Nephron progenitor cell (in vitro differentiated cells): ENCODE measurements around the gene THSD4.

Source experiments
- DNase-seq: peaks from one replicate; pipeline ENCODE4 v3.0.0; 2021
- H3K27ac Mint-ChIP-seq: 2 replicates; pipeline ENCODE4 v1.8.0; 2021; ENCODE audit warnings: mild to moderate bottlenecking, moderate library complexity, mixed read lengths
- H3K27me3 Mint-ChIP-seq: 2 replicates; pipeline ENCODE4 v1.8.0; 2021; ENCODE audit warnings: mild to moderate bottlenecking, low read depth, mixed read lengths; ENCODE audit not compliant: poor library complexity
- H3K36me3 Mint-ChIP-seq: 2 replicates; pipeline ENCODE4 v1.8.0; 2021; ENCODE audit warnings: low read depth, mixed read lengths
- H3K4me1 Mint-ChIP-seq: 2 replicates; pipeline ENCODE4 v1.8.0; 2021; ENCODE audit warnings: mixed read lengths
- H3K4me3 Mint-ChIP-seq: 2 replicates; pipeline ENCODE4 v1.8.0; 2021; ENCODE audit warnings: mild to moderate bottlenecking, moderate library complexity, mixed read lengths
- H3K9me3 Mint-ChIP-seq: 2 replicates; pipeline ENCODE4 v1.8.0; 2021; ENCODE audit warnings: mild to moderate bottlenecking, moderate library complexity, mixed read lengths
- CTCF ChIP-seq: fragments of 200-600 bp; sonication (generic); IDR thresholded peaks from 2 replicates; pipeline ENCODE4 v1.5.0; 2021; ENCODE audit warnings: antibody characterized with exemption

The THSD4 gene

GRCh38 chr15:71658827-71659729, 543.8 kb downstream of the THSD4 start:
- H3K27ac Mint-ChIP-seq: no peak overlapping the region
- TF ChIP-seq CTCF: no peak

GRCh38 chr15:71659730-71660067, 544.4 kb downstream of the THSD4 start:
- no peak overlapping the region for H3K27ac Mint-ChIP-seq
- H3K4me3 Mint-ChIP-seq: no peak overlapping the region
- TF ChIP-seq CTCF: no peak
- peaks cover 3% of the 10 kb centered on the region for H3K27me3 Mint-ChIP-seq
- H3K36me3 Mint-ChIP-seq: no peaks in the 10 kb centered on the region
- peaks cover 21% of the 10 kb centered on the region for H3K4me1 Mint-ChIP-seq
- H3K9me3 Mint-ChIP-seq: peaks cover 3% of the 10 kb centered on the region
- DNase-seq: no peak

More at GRCh38 chr15:71658827-71659729, 543.8 kb downstream of the THSD4 start:
- H3K9me3 Mint-ChIP-seq: no peaks in the 10 kb centered on the region
- H3K4me3 Mint-ChIP-seq: no peak overlapping the region
- DNase-seq: no peak
- H3K4me1 Mint-ChIP-seq: peaks cover 27% of the 10 kb centered on the region
- H3K36me3 Mint-ChIP-seq: no peaks in the 10 kb centered on the region
- H3K27me3 Mint-ChIP-seq: peaks cover 3% of the 10 kb centered on the region

- H3K4me1 Mint-ChIP-seq: peaks cover 13% of the 10 kb centered on the region
- DNase-seq: no peak
- H3K27ac Mint-ChIP-seq: no peak overlapping the region
- peaks cover 11% of the 10 kb centered on the region for H3K9me3 Mint-ChIP-seq
- peaks cover 7% of the 10 kb centered on the region for H3K36me3 Mint-ChIP-seq
- peaks cover 3% of the 10 kb centered on the region for H3K27me3 Mint-ChIP-seq
- no peak for TF ChIP-seq CTCF
- no peak overlapping the region for H3K4me3 Mint-ChIP-seq
These were observed 545.2 kb downstream of the THSD4 start for GRCh38 chr15:71660501-71660900.

GRCh38 chr15:71662306-71662705, 547.0 kb downstream of the THSD4 start:
- H3K27me3 Mint-ChIP-seq: peaks cover 3% of the 10 kb centered on the region
- DNase-seq: no peak
- H3K36me3 Mint-ChIP-seq: peaks cover 16% of the 10 kb centered on the region
- no peak overlapping the region for H3K4me3 Mint-ChIP-seq
- no peak for TF ChIP-seq CTCF
- H3K9me3 Mint-ChIP-seq: peaks cover 21% of the 10 kb centered on the region
- H3K27ac Mint-ChIP-seq: no peak overlapping the region
- peaks cover 12% of the 10 kb centered on the region for H3K4me1 Mint-ChIP-seq

GRCh38 chr15:71664622-71665021, 549.4 kb downstream of the THSD4 start:
- Mint-ChIP-seq H3K27me3 (peaks cover 6% of the 10 kb centered on the region), H3K4me3 (no peak overlapping the region), H3K27ac (no peak overlapping the region), H3K4me1 (peaks cover 12% of the 10 kb centered on the region), H3K9me3 (peaks cover 21% of the 10 kb centered on the region), H3K36me3 (peaks cover 16% of the 10 kb centered on the region)
- no peak for DNase-seq
- TF ChIP-seq CTCF: no peak
